ENCODE results near the gene RASA3. TPM values are rescaled to one million over a fixed set of nuclear protein-coding genes. Genes with fewer than 3 reads are reported as not detected.

RASA3 gene
- total and polyA plus RNA-seq, 11 donors, result 4.8 to 24.2 (median 9.7) TPM

- H3K9me3 ChIP-seq, result no peaks in the 10 kb centered on the region
- peak in 3 of 5 donors; percentile 13 to 51 (median 17) for DNase-seq
- peaks cover 0 to 80% (median 19%) of the 10 kb centered on the region in 9 donors for H3K36me3 ChIP-seq
- no peak overlapping the region for H3K27ac ChIP-seq
- 96 to 97% (median 97%) methylated on average over 32 to 35 of the region's 35 CpGs for WGBS, 4 donors
- intact Hi-C loops (cut with DNase I), result no loop called here
- no peak for ATAC-seq
- H3K4me3 ChIP-seq, result no peak overlapping the region
- H3K27me3 ChIP-seq, result no peaks in the 10 kb centered on the region
- no peak for TF ChIP-seq POLR2A (IDR thresholded peaks at IDR 0.05)
- TF ChIP-seq, protein P1, sequence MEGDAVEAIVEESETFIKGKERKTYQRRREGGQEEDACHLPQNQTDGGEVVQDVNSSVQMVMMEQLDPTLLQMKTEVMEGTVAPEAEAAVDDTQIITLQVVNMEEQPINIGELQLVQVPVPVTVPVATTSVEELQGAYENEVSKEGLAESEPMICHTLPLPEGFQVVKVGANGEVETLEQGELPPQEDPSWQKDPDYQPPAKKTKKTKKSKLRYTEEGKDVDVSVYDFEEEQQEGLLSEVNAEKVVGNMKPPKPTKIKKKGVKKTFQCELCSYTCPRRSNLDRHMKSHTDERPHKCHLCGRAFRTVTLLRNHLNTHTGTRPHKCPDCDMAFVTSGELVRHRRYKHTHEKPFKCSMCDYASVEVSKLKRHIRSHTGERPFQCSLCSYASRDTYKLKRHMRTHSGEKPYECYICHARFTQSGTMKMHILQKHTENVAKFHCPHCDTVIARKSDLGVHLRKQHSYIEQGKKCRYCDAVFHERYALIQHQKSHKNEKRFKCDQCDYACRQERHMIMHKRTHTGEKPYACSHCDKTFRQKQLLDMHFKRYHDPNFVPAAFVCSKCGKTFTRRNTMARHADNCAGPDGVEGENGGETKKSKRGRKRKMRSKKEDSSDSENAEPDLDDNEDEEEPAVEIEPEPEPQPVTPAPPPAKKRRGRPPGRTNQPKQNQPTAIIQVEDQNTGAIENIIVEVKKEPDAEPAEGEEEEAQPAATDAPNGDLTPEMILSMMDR (IDR thresholded peaks at IDR 0.05), result no peak
- H3K4me1 ChIP-seq, result peaks cover 0 to 26% (median 17%) of the 10 kb centered on the region in 12 donors
Observed at GRCh38 chr13:114023716-114024602, 108.5 kb downstream of the RASA3 start.

DNA sequence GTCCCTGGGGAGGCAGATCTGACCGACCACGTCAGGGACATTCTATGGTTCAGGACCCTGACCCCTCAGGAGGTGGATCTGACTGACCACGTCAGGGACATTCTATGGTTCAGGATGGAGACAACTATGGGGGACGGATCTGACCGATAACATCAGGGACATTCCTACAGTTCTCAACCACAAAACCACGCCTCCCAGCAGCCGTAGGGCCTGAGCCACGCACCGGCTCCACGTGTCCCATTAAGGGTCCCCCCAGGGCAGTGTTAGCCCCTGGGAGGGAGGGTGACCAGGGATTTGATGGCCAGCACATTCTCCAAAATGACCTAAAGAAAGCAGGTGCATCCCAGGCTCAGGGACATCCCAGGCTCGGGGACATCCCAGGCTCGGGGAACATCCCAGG, 109.5 kb downstream of the RASA3 start:
- no peak for TF ChIP-seq POLR2A (IDR thresholded peaks at IDR 0.05)
- TF ChIP-seq, protein P1 (IDR thresholded peaks at IDR 0.05), result no peak
- 87 to 96% (median 92%) methylated on average over 12 of the region's 12 CpGs for WGBS, 4 donors
- Histone ChIP-seq H3K36me3 (peaks cover 0 to 90% (median 26%) of the 10 kb centered on the region in 9 donors), H3K27me3 (no peaks in the 10 kb centered on the region), H3K4me1 (peaks cover 0 to 26% (median 17%) of the 10 kb centered on the region in 12 donors), H3K9me3 (no peaks in the 10 kb centered on the region), H3K27ac (no peak overlapping the region), H3K4me3 (no peak overlapping the region)
- no peak for ATAC-seq
- intact Hi-C loops (cut with DNase I), result no loop called here
- peak in 2 of 5 donors; percentile 7 to 36 for DNase-seq

GRCh38 chr13:114022309-114022669, 110.1 kb downstream of the RASA3 start:
- Histone ChIP-seq H3K27ac (no peak overlapping the region), H3K27me3 (no peaks in the 10 kb centered on the region), H3K36me3 (peaks cover 0 to 90% (median 26%) of the 10 kb centered on the region in 9 donors), H3K4me3 (no peak overlapping the region), H3K9me3 (no peaks in the 10 kb centered on the region), H3K4me1 (peaks cover 0 to 23% (median 15%) of the 10 kb centered on the region in 12 donors)
- intact Hi-C loops (cut with DNase I), result no loop called here
- 89 to 95% (median 92%) methylated on average over 9 of the region's 9 CpGs for WGBS, 4 donors
- ATAC-seq, result no peak
- peak in 2 of 5 donors; percentile 16 to 47 for DNase-seq
- TF ChIP-seq, protein P1 (IDR thresholded peaks at IDR 0.05), result no peak
- TF ChIP-seq POLR2A (IDR thresholded peaks at IDR 0.05), result no peak

DNA sequence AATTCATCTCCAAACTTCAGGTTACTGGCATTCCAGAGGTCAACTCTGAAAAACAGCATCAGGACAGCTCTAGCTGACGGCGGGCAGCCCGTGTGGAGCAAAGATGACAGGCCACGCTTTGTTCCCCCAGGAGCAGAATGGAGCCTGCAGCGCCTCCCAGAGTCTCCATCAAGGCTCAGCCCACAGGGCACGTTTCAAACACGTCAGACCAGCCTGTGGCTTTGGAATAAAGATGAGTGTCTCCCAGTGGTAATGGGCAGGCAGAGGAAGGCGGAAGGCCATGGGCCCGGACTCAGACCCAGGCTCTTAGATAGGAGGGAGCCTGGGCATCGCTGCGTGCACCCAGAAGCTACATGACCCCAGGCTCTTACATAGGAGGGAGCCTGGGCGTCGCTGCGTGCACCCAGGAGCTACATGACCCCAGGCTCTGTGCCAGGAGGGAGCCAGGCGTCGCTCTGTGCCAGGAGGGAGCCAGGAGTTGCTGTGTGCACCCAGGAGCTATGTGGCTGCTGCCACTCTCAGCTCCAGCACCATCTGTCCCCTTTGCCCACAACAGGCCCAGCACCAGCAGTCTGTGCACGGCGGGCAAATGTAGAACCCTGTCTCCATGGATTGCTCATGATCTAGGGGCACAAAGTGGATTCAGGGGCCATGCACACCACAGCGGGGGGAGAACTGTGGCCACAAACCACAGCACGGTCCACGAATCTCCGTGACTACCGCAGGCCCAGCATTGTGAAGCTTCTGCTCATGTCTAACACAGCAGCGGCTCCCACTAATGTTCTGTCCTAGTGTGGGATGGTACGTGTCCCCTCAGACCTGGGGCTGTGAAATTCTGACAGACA, 110.7 kb downstream of the RASA3 start:
- DNase-seq (peak in 3 of 5 donors; percentile 9 to 13 (median 11)), ATAC-seq (no peak)
- no peaks in the 10 kb centered on the region for H3K9me3 ChIP-seq
- no peaks in the 10 kb centered on the region for H3K27me3 ChIP-seq
- WGBS, 4 donors, result 88 to 95% (median 91%) methylated on average over 13 to 25 of the region's 25 CpGs
- peaks cover 0 to 17% (median 10%) of the 10 kb centered on the region in 12 donors for H3K4me1 ChIP-seq
- no peak overlapping the region for H3K4me3 ChIP-seq
- peaks cover 0 to 90% (median 31%) of the 10 kb centered on the region in 9 donors for H3K36me3 ChIP-seq
- intact Hi-C loops (cut with DNase I), result no loop called here
- TF ChIP-seq, protein P1 (IDR thresholded peaks at IDR 0.05), result no peak
- TF ChIP-seq POLR2A (IDR thresholded peaks at IDR 0.05), result no peak
- no peak overlapping the region for H3K27ac ChIP-seq
